Mesothelial cell of epicardium (in vitro differentiated cells): Measurements from ENCODE around the gene DCAF10. TPM values are rescaled to one million over a fixed set of nuclear protein-coding genes. Genes with fewer than 3 reads are reported as not detected.
"Not testable (repeated sequence)": the region's sequence is repeated elsewhere in the genome, so short reads cannot be mapped to it uniquely, and the experiment has no call there.

ENCODE experiments used
- DNase-seq, 2 experiments: peaks; one replicate each; pipeline ENCODE4 v3.0.0; 2021; ENCODE audit warnings: low spot score in 2 of 2; ENCODE audit not compliant: unreplicated experiment in 2 of 2
- H3K27ac Mint-ChIP-seq: 2 replicates; pipeline ENCODE4 v1.8.0; 2021; ENCODE audit warnings: mixed read lengths
- H3K27me3 Mint-ChIP-seq: 2 replicates; pipeline ENCODE4 v1.8.0; 2021; ENCODE audit warnings: low read depth, mixed read lengths
- H3K36me3 Mint-ChIP-seq: 2 replicates; pipeline ENCODE4 v1.8.0; 2021; ENCODE audit warnings: mixed read lengths
- H3K4me1 Mint-ChIP-seq: 2 replicates; pipeline ENCODE4 v1.8.0; 2021; ENCODE audit warnings: mixed read lengths
- H3K4me3 Mint-ChIP-seq: 2 replicates; pipeline ENCODE4 v1.8.0; 2021; ENCODE audit warnings: mild to moderate bottlenecking, moderate library complexity, mixed read lengths
- H3K9me3 Mint-ChIP-seq: 2 replicates; pipeline ENCODE4 v1.8.0; 2021; ENCODE audit warnings: mixed read lengths
- CTCF ChIP-seq: fragments of 200-600 bp; sonication (generic); IDR thresholded peaks from one replicate; pipeline ENCODE4 v1.5.0; 2021; ENCODE audit warnings: antibody characterized with exemption; ENCODE audit not compliant: unreplicated experiment
- total RNA-seq: library from RNA; stranded (reverse); gene quantifications from 3 replicates; pipeline ENCODE4 v1.2.1, GENCODE V29; 2021

The DCAF10 gene
- total RNA-seq, 1 donor from 2014 or later: 30.9 TPM

- peaks cover 6% of the 10 kb centered on the region for H3K36me3 Mint-ChIP-seq
- peak in 1 of 2 experiments; percentile 22 for DNase-seq
- no peaks in the 10 kb centered on the region for H3K27me3 Mint-ChIP-seq
- H3K27ac Mint-ChIP-seq: peak overlapping the region; percentile 84
- peaks cover 4% of the 10 kb centered on the region for H3K9me3 Mint-ChIP-seq
- H3K4me1 Mint-ChIP-seq: peaks cover 28% of the 10 kb centered on the region
- peak overlapping the region; percentile 95 for H3K4me3 Mint-ChIP-seq
- no peak for TF ChIP-seq CTCF
Observed at GRCh38 chr9:37801287-37801850, 772 bp downstream of the DCAF10 start.

GRCh38 chr9:37801959-37802711 lies 1.5 kb downstream of the DCAF10 start:
- H3K9me3 Mint-ChIP-seq: peaks cover 4% of the 10 kb centered on the region
- peaks cover 6% of the 10 kb centered on the region for H3K36me3 Mint-ChIP-seq
- no peaks in the 10 kb centered on the region for H3K27me3 Mint-ChIP-seq
- TF ChIP-seq CTCF: no peak
- H3K4me3 Mint-ChIP-seq: peak overlapping the region; percentile 95
- DNase-seq: no peak
- peaks cover 28% of the 10 kb centered on the region for H3K4me1 Mint-ChIP-seq
- H3K27ac Mint-ChIP-seq: peak overlapping the region; percentile 84

- Mint-ChIP-seq H3K27ac (no peak overlapping the region), H3K9me3 (peaks cover 10% of the 10 kb centered on the region), H3K36me3 (peaks cover 16% of the 10 kb centered on the region), H3K4me3 (no peak overlapping the region), H3K4me1 (peaks cover 18% of the 10 kb centered on the region), H3K27me3 (no peaks in the 10 kb centered on the region)
- no peak for DNase-seq
- no peak for TF ChIP-seq CTCF
Observed at GRCh38 chr9:37806271-37806670, 5.7 kb downstream of the DCAF10 start.

GRCh38 chr9:37809676-37810075 lies 9.1 kb downstream of the DCAF10 start:
- H3K27me3 Mint-ChIP-seq, H3K4me3 Mint-ChIP-seq, H3K27ac Mint-ChIP-seq, DNase-seq, H3K4me1 Mint-ChIP-seq, H3K9me3 Mint-ChIP-seq: not testable (repeated sequence)
- peaks cover 22% of the 10 kb centered on the region for H3K36me3 Mint-ChIP-seq

GRCh38 chr9:37811906-37812476 lies 11.4 kb downstream of the DCAF10 start:
- peaks cover 22% of the 10 kb centered on the region for H3K36me3 Mint-ChIP-seq
- no peak overlapping the region for H3K27ac Mint-ChIP-seq
- H3K9me3 Mint-ChIP-seq: peaks cover 10% of the 10 kb centered on the region
- TF ChIP-seq CTCF: no peak
- DNase-seq: no peak
- no peaks in the 10 kb centered on the region for H3K27me3 Mint-ChIP-seq
- no peak overlapping the region for H3K4me3 Mint-ChIP-seq
- no peaks in the 10 kb centered on the region for H3K4me1 Mint-ChIP-seq

GRCh38 chr9:37812773-37813379 lies 12.3 kb downstream of the DCAF10 start:
- no peaks in the 10 kb centered on the region for H3K27me3 Mint-ChIP-seq
- no peak overlapping the region for H3K27ac Mint-ChIP-seq
- H3K4me1 Mint-ChIP-seq: no peaks in the 10 kb centered on the region
- no peak overlapping the region for H3K4me3 Mint-ChIP-seq
- TF ChIP-seq CTCF: no peak
- H3K9me3 Mint-ChIP-seq: peaks cover 10% of the 10 kb centered on the region
- H3K36me3 Mint-ChIP-seq: peaks cover 22% of the 10 kb centered on the region
- no peak for DNase-seq
